ENCODE measurements around the gene ST3GAL5.

The ST3GAL5 gene

GRCh38 chr2:85800586-85800985, 88.2 kb downstream of the ST3GAL5 start:
- no peaks in the 10 kb centered on the region for H3K4me1 ChIP-seq
- H3K27me3 ChIP-seq (ENCODE audit: low read depth): no peaks in the 10 kb centered on the region; the same call in 1 of the 2 replicates
- in situ Hi-C loops (cut with MboI; ENCODE audit: low sequenced_read_pairs): no loop called here
- DNase-seq (ENCODE audit: low spot score in 2 of 2): no peak
- no peak overlapping the region for H3K4me3 ChIP-seq
- H3K36me3 ChIP-seq (replicated peaks): no peaks in the 10 kb centered on the region
- no peaks in the 10 kb centered on the region for H3K9me3 ChIP-seq

DNA sequence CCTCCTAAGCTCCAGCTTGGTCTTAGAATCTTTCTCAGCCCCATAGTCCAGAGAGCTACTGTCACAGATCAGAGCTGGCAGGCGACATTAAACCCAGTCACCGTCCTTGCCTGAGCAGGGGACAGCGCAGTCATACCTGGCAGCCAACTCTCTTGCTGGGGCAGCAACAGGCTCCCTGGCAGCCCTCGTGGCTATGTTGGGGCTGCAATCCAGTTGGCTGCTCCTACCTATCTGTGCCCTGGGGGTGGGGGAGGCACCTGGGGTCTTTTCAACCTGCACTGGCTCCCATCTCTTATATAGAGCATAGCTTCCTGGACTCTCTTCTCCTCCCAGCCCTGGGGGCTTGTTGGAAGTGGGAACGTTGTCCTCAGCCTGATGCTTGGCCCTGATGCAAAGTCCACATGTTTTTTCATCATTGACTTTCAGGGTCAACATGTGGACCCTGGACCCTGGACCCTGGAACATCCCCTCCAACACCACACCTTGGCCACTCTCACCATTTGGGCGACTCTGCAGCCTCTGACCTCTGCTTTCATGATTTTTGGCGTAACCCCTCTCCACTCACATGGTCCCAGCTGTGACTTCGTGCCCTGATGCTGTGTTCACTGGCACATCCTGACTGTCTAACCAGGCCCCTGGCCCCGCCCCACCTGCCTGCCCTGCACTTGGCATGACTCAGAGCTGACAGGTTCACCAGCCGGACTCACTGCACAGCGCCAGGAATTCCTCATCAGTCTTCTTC, 89.4 kb downstream of the ST3GAL5 start:
- Histone ChIP-seq H3K4me1 (no peaks in the 10 kb centered on the region), H3K36me3 (replicated peaks) (no peaks in the 10 kb centered on the region), H3K4me3 (no peak overlapping the region), H3K27me3 (ENCODE audit: low read depth) (no peaks in the 10 kb centered on the region; the same call in 1 of the 2 replicates), H3K9me3 (no peaks in the 10 kb centered on the region)
- in situ Hi-C loops (cut with MboI; ENCODE audit: low sequenced_read_pairs): no loop called here
- DNase-seq (ENCODE audit: low spot score in 2 of 2): peak in 1 of 2 experiments; percentile 5

DNA sequence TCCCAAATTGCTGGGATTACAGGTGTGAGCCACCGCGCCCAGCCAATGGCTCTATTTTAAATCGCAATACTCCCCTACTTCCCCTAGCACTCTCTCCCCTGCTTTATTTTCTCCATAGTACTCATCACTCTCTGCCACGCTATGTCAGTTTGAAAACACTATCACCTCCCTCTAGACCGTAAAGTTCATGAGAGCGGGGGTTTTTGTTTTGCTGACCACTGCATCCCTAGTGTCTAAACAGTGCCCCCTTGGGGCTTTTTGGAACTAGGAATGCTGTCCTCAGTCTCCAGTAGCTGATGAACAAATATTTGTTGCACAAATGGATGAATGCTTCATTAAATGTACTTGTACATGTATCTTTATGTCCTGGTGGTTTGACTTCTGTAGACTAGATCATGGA, 90.9 kb downstream of the ST3GAL5 start:
- in situ Hi-C loops (cut with MboI; ENCODE audit: low sequenced_read_pairs): no loop called here

GRCh38 chr2:85797263-85797660, 91.5 kb downstream of the ST3GAL5 start:
- no peak for DNase-seq (ENCODE audit: low spot score in 2 of 2)
- Histone ChIP-seq H3K27me3 (ENCODE audit: low read depth) (0 out of 2 replicates have a peak, but pooled peaks cover 2% of the 10 kb centered on the region), H3K4me1 (no peaks in the 10 kb centered on the region), H3K4me3 (no peak overlapping the region), H3K9me3 (no peaks in the 10 kb centered on the region), H3K36me3 (replicated peaks) (no peaks in the 10 kb centered on the region)
- in situ Hi-C loops (cut with MboI; ENCODE audit: low sequenced_read_pairs): no loop called here

More for the DNA sequence above, 90.9 kb downstream of the ST3GAL5 start:
- H3K9me3 ChIP-seq: no peaks in the 10 kb centered on the region
- no peaks in the 10 kb centered on the region for H3K36me3 ChIP-seq (replicated peaks)
- H3K27me3 ChIP-seq (ENCODE audit: low read depth): no peaks in the 10 kb centered on the region
- DNase-seq (ENCODE audit: low spot score in 2 of 2): peak; percentile 19 to 31
- no peak overlapping the region for H3K4me3 ChIP-seq
- H3K4me1 ChIP-seq: no peaks in the 10 kb centered on the region

GRCh38 chr2:85796341-85797262, 92.2 kb downstream of the ST3GAL5 start:
- in situ Hi-C loops (cut with MboI; ENCODE audit: low sequenced_read_pairs): no loop called here
- Histone ChIP-seq H3K27me3 (ENCODE audit: low read depth) (0 out of 2 replicates have a peak, but pooled peaks cover 2% of the 10 kb centered on the region), H3K9me3 (no peaks in the 10 kb centered on the region), H3K4me3 (no peak overlapping the region), H3K36me3 (replicated peaks) (no peaks in the 10 kb centered on the region), H3K4me1 (no peaks in the 10 kb centered on the region)
- DNase-seq (ENCODE audit: low spot score in 2 of 2): no peak

DNA sequence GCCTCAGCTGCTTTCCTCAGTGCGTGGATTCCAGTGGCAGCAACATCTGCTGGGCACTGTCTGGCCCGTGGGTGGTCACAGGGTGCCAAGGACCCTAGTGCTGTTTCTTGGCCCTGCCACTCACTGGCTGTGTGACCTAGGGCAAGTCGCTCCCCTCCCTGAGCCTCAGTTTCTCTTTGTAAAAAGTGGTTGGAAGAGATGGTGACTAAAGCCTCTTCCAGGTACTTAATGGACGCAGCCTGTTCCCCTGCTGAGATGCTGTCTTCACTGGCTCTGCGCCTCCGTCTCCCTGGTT, 92.8 kb downstream of the ST3GAL5 start:
- no peak for DNase-seq (ENCODE audit: low spot score in 2 of 2)
- Histone ChIP-seq H3K27me3 (ENCODE audit: low read depth) (peaks cover 2% of the 10 kb centered on the region; the same call in 1 of the 2 replicates), H3K4me3 (no peak overlapping the region), H3K9me3 (no peaks in the 10 kb centered on the region), H3K36me3 (replicated peaks) (no peaks in the 10 kb centered on the region), H3K4me1 (no peaks in the 10 kb centered on the region)
- in situ Hi-C loops (cut with MboI; ENCODE audit: low sequenced_read_pairs): no loop called here

DNA sequence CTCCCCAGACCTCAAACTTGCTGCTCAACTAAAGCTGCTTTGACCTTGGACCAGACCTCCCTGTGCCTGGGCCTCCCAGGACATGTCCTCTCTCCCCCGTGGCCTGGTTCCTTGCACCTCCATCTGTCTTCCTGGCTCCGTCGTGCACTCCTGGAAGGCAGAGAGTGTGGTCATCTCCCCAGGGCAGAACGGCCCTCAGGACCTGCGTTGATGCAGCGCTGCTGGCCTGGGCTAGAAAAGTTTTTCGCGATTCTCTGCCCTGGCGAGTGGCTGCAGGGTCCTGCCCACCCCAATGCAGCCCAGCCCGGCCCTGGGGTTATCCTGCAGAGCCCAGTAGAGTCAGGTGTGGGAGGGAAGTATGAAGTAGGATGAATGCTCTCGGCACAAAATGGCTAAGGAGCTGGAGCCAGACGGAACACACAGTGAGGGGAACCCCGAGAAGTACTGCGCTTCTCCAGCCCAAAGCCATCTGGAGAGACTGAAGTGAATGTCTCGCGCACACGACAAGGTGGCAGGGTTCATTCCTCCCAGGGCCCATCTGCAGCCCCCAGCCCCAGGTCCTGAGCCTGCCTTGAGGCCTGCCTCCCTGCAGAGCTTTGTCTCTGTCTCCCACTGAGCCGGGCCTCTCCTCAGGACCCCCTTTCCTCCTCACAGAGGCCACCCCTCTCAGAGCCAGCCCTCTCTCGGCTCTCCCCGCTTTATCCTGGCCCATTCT, 93.3 kb downstream of the ST3GAL5 start:
- H3K36me3 ChIP-seq (replicated peaks): no peaks in the 10 kb centered on the region
- peaks cover 2% of the 10 kb centered on the region; the same call in 1 of the 2 replicates for H3K27me3 ChIP-seq (ENCODE audit: low read depth)
- H3K4me3 ChIP-seq: no peak overlapping the region
- in situ Hi-C loops (cut with MboI; ENCODE audit: low sequenced_read_pairs): no loop called here
- no peak for DNase-seq (ENCODE audit: low spot score in 2 of 2)
- no peaks in the 10 kb centered on the region for H3K9me3 ChIP-seq
- H3K4me1 ChIP-seq: no peaks in the 10 kb centered on the region

DNA sequence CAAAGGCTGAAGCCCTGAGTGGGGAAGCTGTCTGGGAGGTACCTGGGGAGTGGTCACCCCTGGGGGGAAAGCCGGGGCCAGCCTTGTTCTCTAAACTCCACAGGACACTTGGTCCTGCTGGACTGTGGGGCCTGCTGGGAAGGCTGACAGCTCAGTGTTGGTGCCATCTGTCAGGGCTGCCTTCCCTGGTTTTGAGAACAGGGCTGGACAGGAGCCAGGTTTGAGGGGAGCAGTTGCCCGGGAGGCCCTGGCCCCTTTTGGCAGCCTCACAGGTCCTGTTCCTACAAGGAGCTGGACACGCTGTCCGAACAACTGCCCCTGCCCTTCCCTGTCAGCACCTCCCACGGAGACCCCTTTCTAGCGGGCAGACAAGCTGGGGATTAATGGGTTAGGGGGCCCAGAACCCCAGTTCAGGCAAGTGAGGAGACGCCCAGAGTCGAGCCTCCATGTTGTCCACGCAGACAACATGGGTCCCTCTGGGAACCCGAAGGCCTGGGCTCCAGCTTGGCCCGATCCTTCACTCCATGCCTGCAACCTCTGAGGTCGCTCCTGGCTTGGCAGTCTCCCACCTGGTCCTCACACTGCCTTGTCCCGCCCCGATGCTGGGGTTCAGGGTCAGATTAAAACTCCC, 94.2 kb downstream of the ST3GAL5 start:
- no peak for DNase-seq (ENCODE audit: low spot score in 2 of 2)
- peaks cover 2% of the 10 kb centered on the region; the same call in 1 of the 2 replicates for H3K27me3 ChIP-seq (ENCODE audit: low read depth)
- in situ Hi-C loops (cut with MboI; ENCODE audit: low sequenced_read_pairs): no loop called here
- no peaks in the 10 kb centered on the region for H3K4me1 ChIP-seq
- H3K4me3 ChIP-seq: no peak overlapping the region
- H3K36me3 ChIP-seq (replicated peaks): no peaks in the 10 kb centered on the region
- H3K9me3 ChIP-seq: no peaks in the 10 kb centered on the region

DNA sequence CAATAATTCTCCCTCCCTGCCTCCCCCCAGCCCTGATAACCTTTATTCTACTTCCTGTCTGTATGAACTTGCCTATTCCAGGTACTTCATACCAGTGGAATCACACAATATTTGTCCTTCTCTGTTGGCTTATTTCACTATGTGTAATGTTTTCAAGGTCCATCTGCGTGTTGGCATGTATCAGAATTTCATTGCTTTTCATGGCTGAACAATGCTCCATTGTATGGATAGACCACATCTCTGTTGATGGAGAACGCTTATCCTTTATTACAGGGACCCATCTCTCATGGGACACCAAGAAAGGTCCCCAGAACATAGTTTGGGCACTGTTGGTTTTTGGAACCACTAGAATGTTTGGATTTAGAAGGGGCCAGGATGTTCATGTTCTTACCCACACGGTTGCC, 94.8 kb downstream of the ST3GAL5 start:
- DNase-seq (ENCODE audit: low spot score in 2 of 2): no peak
- Histone ChIP-seq H3K4me3 (no peak overlapping the region), H3K27me3 (ENCODE audit: low read depth) (peaks cover 2% of the 10 kb centered on the region; the same call in 1 of the 2 replicates), H3K4me1 (no peaks in the 10 kb centered on the region), H3K36me3 (replicated peaks) (no peaks in the 10 kb centered on the region), H3K9me3 (no peaks in the 10 kb centered on the region)
- in situ Hi-C loops (cut with MboI; ENCODE audit: low sequenced_read_pairs): no loop called here

- H3K4me1 ChIP-seq: no peaks in the 10 kb centered on the region
- H3K27me3 ChIP-seq (ENCODE audit: low read depth): peaks cover 2% of the 10 kb centered on the region; the same call in 1 of the 2 replicates
- in situ Hi-C loops (cut with MboI; ENCODE audit: low sequenced_read_pairs): no loop called here
- no peak for DNase-seq (ENCODE audit: low spot score in 2 of 2)
- no peaks in the 10 kb centered on the region for H3K9me3 ChIP-seq
- H3K36me3 ChIP-seq (replicated peaks): no peaks in the 10 kb centered on the region
- no peak overlapping the region for H3K4me3 ChIP-seq
Observed at GRCh38 chr2:85793584-85793983, 95.2 kb downstream of the ST3GAL5 start.

DNA sequence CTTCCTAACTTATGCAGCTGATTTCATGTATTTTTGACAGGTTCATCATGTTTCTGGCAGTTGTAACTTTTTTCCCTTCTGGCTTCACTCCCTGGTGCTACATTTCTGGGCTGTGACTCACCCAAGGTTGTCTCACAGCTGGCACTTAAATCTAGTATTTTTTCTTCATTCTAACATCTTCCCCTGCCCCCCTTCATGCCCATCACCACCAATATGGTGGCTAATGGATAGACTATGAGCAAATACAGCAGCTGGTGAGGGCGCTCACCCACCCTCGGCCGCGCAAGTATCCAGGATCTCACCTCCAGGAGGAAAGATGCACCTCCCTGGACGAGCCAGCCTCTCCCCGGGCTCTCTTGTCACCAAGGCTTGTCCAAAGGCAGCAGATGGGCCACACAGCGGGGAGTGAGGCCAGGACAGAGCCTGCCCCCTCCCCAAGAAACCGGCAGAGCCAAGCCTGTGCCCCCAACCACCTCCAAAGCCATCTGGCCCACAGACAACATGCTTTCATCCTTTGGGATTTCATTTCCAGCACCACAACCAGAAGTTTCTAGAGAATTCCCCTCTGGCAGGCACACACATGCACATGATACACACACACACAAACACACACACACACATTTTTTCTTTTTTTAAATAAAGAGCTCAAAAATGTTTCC, 95.9 kb downstream of the ST3GAL5 start:
- Histone ChIP-seq H3K4me3 (no peak overlapping the region), H3K9me3 (no peaks in the 10 kb centered on the region), H3K27me3 (ENCODE audit: low read depth) (peaks cover 2% of the 10 kb centered on the region; the same call in 1 of the 2 replicates), H3K36me3 (replicated peaks) (no peaks in the 10 kb centered on the region), H3K4me1 (no peaks in the 10 kb centered on the region)
- DNase-seq (ENCODE audit: low spot score in 2 of 2): no peak
- in situ Hi-C loops (cut with MboI; ENCODE audit: low sequenced_read_pairs): no loop called here

GRCh38 chr2:85791704-85792565, 96.9 kb downstream of the ST3GAL5 start:
- in situ Hi-C loops (cut with MboI; ENCODE audit: low sequenced_read_pairs): no loop called here
- no peaks in the 10 kb centered on the region for H3K9me3 ChIP-seq
- H3K4me1 ChIP-seq: no peaks in the 10 kb centered on the region
- no peaks in the 10 kb centered on the region for H3K36me3 ChIP-seq (replicated peaks)
- peaks cover 2% of the 10 kb centered on the region; the same call in 1 of the 2 replicates for H3K27me3 ChIP-seq (ENCODE audit: low read depth)
- no peak overlapping the region for H3K4me3 ChIP-seq
- no peak for DNase-seq (ENCODE audit: low spot score in 2 of 2)

Measured in HAP-1 (cell line).